SKM-1 treated with dmso at 0.1 percent for 144 hours (cell line): ENCODE data around the gene SBNO1.
"Not testable (repeated sequence)": the region's sequence is repeated elsewhere in the genome, so short reads cannot be mapped to it uniquely, and the experiment has no call there.

Experiments
- DNase-seq: peaks from one replicate; lab custom pipeline; 2025; ENCODE audit not compliant: unreplicated experiment; lab: John Stamatoyannopoulos, UW

The SBNO1 gene

DNA sequence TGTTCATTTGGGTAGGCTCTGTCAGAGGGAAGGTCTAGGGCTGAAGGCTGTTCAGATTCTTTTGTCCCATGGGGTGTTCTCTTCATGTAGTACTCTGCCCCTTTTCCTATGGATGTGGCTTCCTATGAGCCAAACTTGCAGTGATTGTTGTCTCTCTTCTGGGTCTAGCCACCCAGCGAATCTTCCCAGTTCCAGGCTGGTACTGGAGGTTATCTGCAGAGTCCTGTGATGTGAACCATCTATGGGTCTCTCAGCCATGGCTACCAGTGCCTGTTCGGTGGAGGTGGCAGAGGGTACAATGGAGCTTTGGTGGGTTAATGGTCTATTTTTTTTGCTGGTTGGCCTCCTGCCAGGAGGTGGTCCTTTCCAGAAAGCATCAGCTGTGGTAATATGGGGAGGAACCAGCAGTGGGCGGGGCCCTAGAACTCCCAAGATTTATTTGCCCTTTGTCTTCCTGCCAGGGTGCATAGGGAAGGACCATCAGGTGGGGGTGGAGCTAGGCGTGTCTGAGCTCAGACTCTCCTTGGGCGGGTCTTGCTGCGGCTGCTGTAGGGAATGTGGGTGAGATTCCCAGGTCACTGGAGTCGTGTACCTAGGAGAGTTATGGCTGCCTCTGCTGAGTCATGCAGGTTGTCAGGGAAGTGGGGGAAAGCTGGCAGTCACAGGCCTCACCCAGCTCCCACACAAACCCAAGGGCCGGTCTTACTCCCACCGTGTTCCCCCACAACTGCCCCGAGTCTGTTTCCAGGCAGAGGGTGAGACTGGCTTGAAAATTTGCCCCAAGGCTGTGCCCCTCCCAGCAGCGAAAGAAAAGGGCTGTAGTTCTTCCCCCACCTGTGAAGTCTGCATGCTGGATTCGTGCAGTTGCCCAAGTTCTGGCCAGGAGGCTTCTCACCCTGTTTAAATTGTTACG, 113.9 kb downstream of the SBNO1 start:
- DNase-seq = no peak

DNA sequence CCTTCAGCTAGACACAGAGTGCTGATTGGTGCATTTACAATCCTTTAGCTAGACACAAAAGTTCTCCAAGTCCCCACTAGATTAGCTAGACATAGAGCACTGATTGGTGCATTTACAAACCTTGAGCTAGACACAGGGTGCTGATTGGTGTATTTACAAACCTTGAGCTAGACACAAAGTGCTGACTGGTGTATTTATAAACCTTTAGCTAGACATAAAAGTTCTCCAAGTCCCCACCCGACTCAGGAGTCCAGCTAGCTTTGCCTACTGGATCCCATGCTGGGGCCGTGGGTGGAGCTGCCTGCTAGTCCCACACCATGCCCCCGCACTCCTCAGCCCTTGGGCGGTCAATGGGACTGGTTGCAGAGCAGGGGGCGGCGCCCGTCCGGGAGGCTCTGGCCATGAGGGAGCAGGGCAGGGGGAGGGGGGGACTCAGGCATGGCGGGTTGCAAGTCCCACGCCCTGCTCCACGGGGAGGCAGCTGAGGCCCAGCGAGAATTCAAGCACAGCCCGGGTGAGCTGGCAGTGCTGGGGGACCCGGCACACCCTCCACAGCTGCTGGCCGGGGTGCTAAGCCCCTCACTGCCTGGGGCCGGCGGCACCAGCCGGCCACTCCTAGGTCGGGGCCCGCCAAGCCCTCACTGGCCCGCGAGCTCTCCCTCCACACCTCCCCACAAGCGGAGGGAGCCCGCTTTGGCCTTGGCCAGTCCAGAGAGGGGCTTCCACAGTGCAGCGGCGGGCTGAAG, 115.5 kb downstream of the SBNO1 start:
- not testable (repeated sequence) for DNase-seq

DNA sequence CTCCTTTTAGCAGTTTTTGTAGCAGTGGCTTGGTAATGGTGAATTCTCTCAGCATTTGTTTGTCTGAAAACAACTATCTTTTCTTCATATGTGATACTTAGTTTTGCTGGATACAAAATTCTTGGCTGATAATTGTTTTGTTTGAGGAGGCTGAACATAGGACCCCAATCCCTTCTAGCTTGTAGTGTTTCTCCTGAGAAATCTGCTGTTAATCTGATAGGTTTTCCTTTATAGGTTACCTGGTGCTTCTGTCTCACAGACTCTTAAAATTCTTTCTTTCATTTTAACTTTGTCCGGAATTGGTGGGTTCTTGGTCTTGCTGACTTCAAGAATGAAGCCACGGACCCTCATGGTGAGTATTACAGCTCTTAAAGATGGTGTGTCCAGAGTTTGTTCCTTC, 116.5 kb downstream of the SBNO1 start:
- DNase-seq = not testable (repeated sequence)

DNA sequence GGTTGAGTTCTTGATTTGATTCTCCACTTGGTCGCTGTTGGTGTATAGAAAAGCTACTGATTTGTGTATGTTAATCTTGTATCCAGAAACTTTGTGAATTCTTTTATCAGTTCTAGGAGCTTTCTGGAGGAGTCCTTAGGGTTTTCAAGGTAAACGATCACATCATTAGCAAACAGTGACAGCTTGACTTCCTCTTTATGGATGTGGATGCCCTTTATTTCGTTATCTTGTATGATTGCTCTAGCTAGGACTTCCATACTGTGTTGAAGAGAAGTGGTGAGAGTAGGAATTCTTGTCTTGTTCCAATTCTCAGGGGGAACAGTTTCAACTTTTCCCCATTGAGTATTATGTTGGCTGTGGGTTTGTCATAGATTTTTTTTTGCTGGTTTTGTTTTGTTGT, 119.0 kb downstream of the SBNO1 start:
- DNase-seq = no peak

GRCh38 chr12:123243671-123244262, 120.9 kb downstream of the SBNO1 start:
- no peak for DNase-seq

DNA sequence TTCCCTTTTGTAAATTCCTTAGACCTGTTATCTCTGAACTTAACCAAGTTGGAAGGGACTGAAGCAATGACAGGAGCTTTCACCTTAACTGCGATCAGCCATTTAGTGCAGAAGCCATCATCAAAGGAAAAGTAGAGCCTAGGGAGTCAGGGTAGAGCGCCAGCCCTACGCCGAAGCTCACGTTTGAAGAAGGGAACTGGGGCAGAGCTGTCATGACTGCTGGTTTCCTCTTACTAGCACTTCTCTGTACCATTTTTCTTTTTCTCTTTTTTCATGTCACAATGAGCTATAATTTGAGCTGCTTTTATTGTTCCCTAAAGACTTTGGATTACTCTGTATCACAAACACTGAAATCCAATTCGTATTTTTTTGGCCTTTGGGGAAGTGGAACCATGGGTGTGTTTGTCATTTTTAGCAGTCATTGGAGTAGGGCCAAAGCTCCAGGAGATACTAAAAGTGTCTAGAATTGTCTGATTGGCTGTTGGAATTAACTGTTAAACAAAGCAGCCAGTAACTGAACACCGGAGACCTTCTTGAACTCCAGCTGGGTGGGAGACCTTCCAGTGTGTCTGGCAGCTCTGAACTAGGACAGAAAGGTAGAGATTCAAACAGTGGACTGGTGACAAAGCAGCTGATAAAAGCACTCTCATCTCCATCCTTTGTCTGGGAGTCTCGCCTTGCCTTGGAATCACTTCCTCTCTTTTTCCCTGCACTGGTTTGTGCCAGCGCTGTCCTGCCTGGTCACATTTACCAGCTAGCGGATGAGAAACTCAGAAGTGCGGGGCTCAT, 122.3 kb downstream of the SBNO1 start:
- no peak for DNase-seq
